DMS114 treated with DMSO at 0.1 percent for 48 hours (cell line): ENCODE results near the gene WDR4.
"Not testable (repeated sequence)": the region's sequence is repeated elsewhere in the genome, so short reads cannot be mapped to it uniquely, and the experiment has no call there.

Experiments
- DNase-seq: peaks from one replicate; lab custom pipeline; 2025; ENCODE audit not compliant: unreplicated experiment; lab: John Stamatoyannopoulos, UW

Gene WDR4

GRCh38 chr21:42878993-42879787, at the start of gene WDR4:
Gene WDR4, minus strand, starts transcription at chr21:42879539. Its CDS starts 44 bp downstream, at chr21:42879495.
- peak; percentile 81 for DNase-seq

- DNase-seq = not testable (repeated sequence)
These were observed 48.3 kb upstream of the WDR4 start for GRCh38 chr21:42927474-42928200.

GRCh38 chr21:42925114-42925926, 46.0 kb upstream of the WDR4 start, which contains the start of gene ERVH48-1:
Gene ERVH48-1, minus strand, starts transcription at chr21:42925630. Its CDS starts 6,624 bp downstream, at chr21:42919006.
- DNase-seq = no peak

- no peak for DNase-seq
These were observed 45.1 kb upstream of the WDR4 start for GRCh38 chr21:42924433-42924751.

GRCh38 chr21:42923553-42924432, 44.5 kb upstream of the WDR4 start:
- DNase-seq = peak; percentile 10

GRCh38 chr21:42922918-42923317, 43.6 kb upstream of the WDR4 start:
- DNase-seq = no peak

GRCh38 chr21:42921927-42922326, 42.6 kb upstream of the WDR4 start:
- no peak for DNase-seq

GRCh38 chr21:42918291-42918690, 39.0 kb upstream of the WDR4 start:
- no peak for DNase-seq

GRCh38 chr21:42913476-42913875, 34.1 kb upstream of the WDR4 start:
- no peak for DNase-seq

- DNase-seq = not testable (repeated sequence)
These were observed 32.6 kb upstream of the WDR4 start for GRCh38 chr21:42911920-42912319.

GRCh38 chr21:42908484-42908883, 29.1 kb upstream of the WDR4 start:
- not testable (repeated sequence) for DNase-seq

GRCh38 chr21:42906233-42906632, 26.9 kb upstream of the WDR4 start:
- no peak for DNase-seq

GRCh38 chr21:42905195-42905594, 25.9 kb upstream of the WDR4 start:
- no peak for DNase-seq

- no peak for DNase-seq
These were observed 24.5 kb upstream of the WDR4 start for GRCh38 chr21:42903817-42904216.

- no peak for DNase-seq
These were observed 21.1 kb upstream of the WDR4 start for GRCh38 chr21:42900446-42900845.

- DNase-seq = peak; percentile 87
These were observed 13.8 kb upstream of the WDR4 start, which contains the start of gene NDUFV3 for GRCh38 chr21:42892931-42893755. Gene NDUFV3, plus strand, starts transcription at chr21:42893309. Its CDS starts 25 bp downstream, at chr21:42893334.

- no peak for DNase-seq
These were observed 13.2 kb upstream of the WDR4 start for GRCh38 chr21:42892582-42892930.

GRCh38 chr21:42887326-42887725, 8.0 kb upstream of the WDR4 start:
- no peak for DNase-seq

GRCh38 chr21:42883921-42884320, 4.6 kb upstream of the WDR4 start:
- no peak for DNase-seq

- DNase-seq = no peak
These were observed 1.0 kb upstream of the WDR4 start for GRCh38 chr21:42880352-42880751.
